OCI-LY3 (cell line): ENCODE measurements around the gene PIGU.

Source experiments
- H2AFZ ChIP-seq: fragments of 200-600, 300-600 bp; shearing (Covaris generic); 2 replicates; pipeline ENCODE4 v1.6.0; 2014; ENCODE audit warnings: antibody characterized with exemption, low read depth, low read length
- H3K27ac ChIP-seq: fragments of 200-600, 300-600 bp; sonication (generic); 2 replicates; pipeline ENCODE4 v1.5.1; 2014; ENCODE audit warnings: mild to moderate bottlenecking, low read length, moderate library complexity, mixed read lengths
- H3K27me3 ChIP-seq: fragments of 200-600, 300-600 bp; sonication (generic); 2 replicates; pipeline ENCODE4 v1.6.1; 2014; ENCODE audit warnings: low read depth, low read length, mixed read lengths
- H3K36me3 ChIP-seq: fragments of 200-600, 300-600 bp; sonication (generic); replicated peaks from 2 replicates; pipeline ENCODE3; 2014; ENCODE audit warnings: low read depth, low read length, mixed read lengths
- H3K4me1 ChIP-seq: fragments of 300-600, 200-600 bp; sonication (generic); 2 replicates; pipeline ENCODE4 v1.6.1; 2014; ENCODE audit warnings: low read length, mixed read lengths
- H3K4me2 ChIP-seq: fragments of 200-600, 300-600 bp; sonication (generic); 2 replicates; pipeline ENCODE4 v1.6.1; 2014; ENCODE audit warnings: low read length, mixed read lengths
- H3K4me3 ChIP-seq: fragments of 300-600, 200-600 bp; sonication (generic); 2 replicates; pipeline ENCODE4 v1.5.1; 2014; ENCODE audit warnings: antibody characterized with exemption, mild to moderate bottlenecking, low read length, moderate library complexity
- H3K79me2 ChIP-seq: fragments of 300-600, 200-600 bp; shearing (Covaris generic); 2 replicates; pipeline ENCODE4 v1.6.1; 2014; ENCODE audit warnings: mild to moderate bottlenecking, low read length, mixed read lengths
- H3K9ac ChIP-seq: fragments of 300-600, 200-600 bp; shearing (Covaris generic); 2 replicates; pipeline ENCODE4 v1.6.0; 2014; ENCODE audit warnings: mild to moderate bottlenecking, low read length, moderate library complexity
- H3K9me3 ChIP-seq: fragments of 200-600, 300-600 bp; shearing (Covaris generic); 2 replicates; pipeline ENCODE4 v1.6.1; 2014; ENCODE audit warnings: low read length, mixed read lengths; ENCODE audit not compliant: insufficient read depth
- H4K20me1 ChIP-seq: fragments of 200-600, 300-600 bp; sonication (generic); 2 replicates; pipeline ENCODE4 v1.6.1; 2016; ENCODE audit warnings: low read length, mixed read lengths; ENCODE audit not compliant: insufficient read depth
- CTCF ChIP-seq: fragments of 200-600, 300-600 bp; sonication (generic); IDR thresholded peaks from 2 replicates; pipeline ENCODE4 v1.5.1; 2014; ENCODE audit warnings: antibody characterized with exemption, low read length, low read depth
- EZH2phosphoT487 ChIP-seq: fragments of 200-600 bp; shearing (Covaris generic); IDR thresholded peaks from 2 replicates; pipeline ENCODE4 v1.6.1; 2018; ENCODE audit warnings: antibody characterized with exemption, mixed run types, low read depth

The PIGU gene

DNA sequence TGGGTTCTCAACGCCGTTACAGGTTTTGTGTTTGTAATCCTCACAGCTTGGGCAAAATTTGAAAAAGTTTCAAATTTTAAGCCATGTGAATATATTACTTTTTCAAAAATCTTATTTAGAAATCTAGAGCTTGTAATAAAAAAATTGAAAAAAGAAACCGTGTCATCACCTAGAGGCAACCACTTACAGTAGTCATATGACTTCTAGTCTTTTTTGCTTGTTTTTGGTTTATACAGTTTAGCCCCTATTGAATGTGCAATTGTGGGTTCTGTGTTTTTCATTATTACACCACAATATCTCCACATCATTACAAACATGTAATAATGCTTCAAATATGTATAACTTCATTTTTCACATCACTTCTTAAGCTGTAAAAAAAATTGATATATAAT, 159.8 kb downstream of the PIGU start:
- peak overlapping the region; percentile 87 for H3K4me2 ChIP-seq
- H4K20me1 ChIP-seq: peaks cover 8% of the 10 kb centered on the region
- H3K36me3 ChIP-seq: peaks cover 6% of the 10 kb centered on the region
- peaks cover 34% of the 10 kb centered on the region for H3K79me2 ChIP-seq
- H3K9ac ChIP-seq: peak overlapping the region; percentile 82
- H3K4me3 ChIP-seq: peak overlapping the region; percentile 87
- peak overlapping the region; percentile 16; the same call in 1 of the 2 replicates for H3K27ac ChIP-seq
- no peak overlapping the region for H2AFZ ChIP-seq
- H3K4me1 ChIP-seq: peaks cover 11% of the 10 kb centered on the region
- H3K9me3 ChIP-seq: no peaks in the 10 kb centered on the region
- TF ChIP-seq EZH2phosphoT487 (no peak), CTCF (no peak)
- H3K27me3 ChIP-seq: no peaks in the 10 kb centered on the region

DNA sequence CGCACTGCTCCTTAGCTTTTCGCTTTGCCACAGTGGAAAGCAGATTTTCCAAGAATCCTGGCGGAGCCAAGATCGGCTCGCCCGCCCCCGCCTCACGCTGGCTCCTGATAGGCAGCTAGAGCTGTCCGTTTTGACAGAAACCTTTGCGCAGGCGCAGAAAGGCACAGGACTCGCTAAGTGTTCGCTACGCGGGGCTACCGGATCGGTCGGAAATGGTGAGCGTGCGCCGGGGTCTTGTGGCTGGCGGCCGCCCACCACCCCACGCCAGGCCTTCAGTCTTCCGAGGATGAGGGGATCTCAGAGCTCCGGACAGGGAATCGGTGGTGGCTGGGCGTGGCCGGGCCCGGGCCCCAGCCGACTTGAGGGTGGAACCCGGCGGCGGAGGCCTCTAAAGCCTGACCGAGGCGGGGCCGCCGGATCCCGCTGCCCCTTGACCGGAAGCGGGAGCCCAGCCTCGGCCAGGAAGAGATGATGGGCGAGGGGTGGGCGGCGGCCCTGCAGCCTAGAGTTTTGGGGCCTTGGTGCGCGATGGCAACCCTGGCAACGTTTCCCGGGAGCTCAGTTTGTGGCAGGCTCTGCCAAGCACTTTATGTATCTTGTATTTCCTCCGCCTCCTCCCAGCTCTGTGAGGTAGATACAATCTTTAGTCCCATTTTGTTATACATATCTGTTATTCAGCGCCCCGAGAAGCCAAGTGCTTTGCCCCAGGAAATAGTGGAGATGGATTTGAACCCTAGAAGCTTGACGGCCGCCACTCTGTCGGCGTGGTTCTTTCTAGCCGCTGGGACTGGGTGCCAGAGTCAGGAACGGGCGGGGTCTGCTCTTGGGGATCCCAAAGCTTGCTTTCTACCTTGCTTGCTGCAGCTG, 160.4 kb downstream of the PIGU start, which contains the start of gene DYNLRB1:
Gene DYNLRB1, plus strand, starts transcription at position 176 of the 867 bp plus-strand sequence. Its CDS starts 37 bp downstream, at position 213.
- Histone ChIP-seq H4K20me1 (peaks cover 4% of the 10 kb centered on the region; the same call in 1 of the 2 replicates), H3K4me1 (peaks cover 11% of the 10 kb centered on the region), H2AFZ (peak within 1 kb of the TSS; percentile 87), H3K36me3 (peaks cover 4% of the 10 kb centered on the region), H3K27me3 (no peaks in the 10 kb centered on the region), H3K79me2 (peaks cover 28% of the 10 kb centered on the region), H3K27ac (peak within 1 kb of the TSS; percentile 23), H3K9me3 (no peaks in the 10 kb centered on the region), H3K4me3 (peak within 1 kb of the TSS; percentile 87), H3K4me2 (peak within 1 kb of the TSS; percentile 87), H3K9ac (peak within 1 kb of the TSS; percentile 82)
- TF ChIP-seq EZH2phosphoT487 (no peak), CTCF (no peak)

GRCh38 chr20:34515484-34516246, 161.2 kb downstream of the PIGU start:
- H4K20me1 ChIP-seq: 0 out of 2 replicates have a peak, but pooled peaks cover 3% of the 10 kb centered on the region
- H2AFZ ChIP-seq: peak overlapping the region; percentile 87
- H3K4me1 ChIP-seq: peaks cover 11% of the 10 kb centered on the region
- TF ChIP-seq CTCF: no peak
- H3K4me2 ChIP-seq: peak overlapping the region; percentile 87
- H3K9me3 ChIP-seq: no peaks in the 10 kb centered on the region
- H3K36me3 ChIP-seq: peaks cover 2% of the 10 kb centered on the region
- H3K27ac ChIP-seq: peak overlapping the region; percentile 23
- no peaks in the 10 kb centered on the region for H3K27me3 ChIP-seq
- H3K79me2 ChIP-seq: peaks cover 25% of the 10 kb centered on the region
- peak overlapping the region; percentile 87 for H3K4me3 ChIP-seq
- H3K9ac ChIP-seq: peak overlapping the region; percentile 82
